Measurements from ENCODE around the gene CELSR3. TPM values are rescaled to one million over a fixed set of nuclear protein-coding genes. Genes with fewer than 3 reads are reported as not detected.
A peak's percentile ranks its signal among the peaks of the same experiment; 100 is the strongest.

The CELSR3 gene
- total and polyA plus RNA-seq, 7 donors = under 0.01 to 2.5 (median 0.36) TPM

DNA sequence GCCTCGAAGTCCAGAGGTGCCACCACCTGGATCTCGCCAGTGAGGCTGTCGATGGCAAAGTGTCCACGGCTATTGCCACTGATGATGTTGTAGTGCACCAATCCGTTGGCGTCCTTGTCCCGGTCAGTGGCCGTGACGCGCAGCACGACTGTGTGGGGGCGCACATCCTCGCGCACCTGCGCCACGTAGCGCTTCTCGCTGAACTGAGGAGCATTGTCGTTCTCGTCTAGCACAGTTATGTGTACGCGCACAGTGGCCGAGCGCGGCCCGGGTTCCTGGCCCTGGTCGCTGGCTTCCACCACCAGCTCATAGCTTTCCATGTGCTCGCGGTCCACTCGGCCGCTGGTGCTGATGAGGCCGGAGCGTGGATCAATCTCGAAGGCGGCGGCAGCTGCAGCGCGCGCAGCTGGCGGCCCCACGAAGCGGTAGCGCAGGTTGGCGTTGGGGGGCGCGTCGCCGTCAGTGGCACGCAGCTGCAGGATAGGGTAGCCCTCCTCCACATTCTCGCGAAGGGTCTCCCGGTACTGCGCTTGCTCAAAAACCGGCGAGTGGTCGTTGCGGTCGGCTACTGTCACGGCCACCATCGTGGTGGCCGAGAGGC lies 1.8 kb downstream of the CELSR3 start:
- peaks cover 24 to 62% (median 29%) of the 10 kb centered on the region in 3 donors for H3K27me3 ChIP-seq
- intact Hi-C loops (cut with DNase I) = no loop called here
- peak overlapping the region in 2 of 4 donors; percentile 40 to 44 for H3K4me3 ChIP-seq
- no peak for DNase-seq
- no peaks in the 10 kb centered on the region for H3K36me3 ChIP-seq
- no peak overlapping the region for H3K27ac ChIP-seq
- no peaks in the 10 kb centered on the region for H3K9me3 ChIP-seq
- TF ChIP-seq, protein P1, sequence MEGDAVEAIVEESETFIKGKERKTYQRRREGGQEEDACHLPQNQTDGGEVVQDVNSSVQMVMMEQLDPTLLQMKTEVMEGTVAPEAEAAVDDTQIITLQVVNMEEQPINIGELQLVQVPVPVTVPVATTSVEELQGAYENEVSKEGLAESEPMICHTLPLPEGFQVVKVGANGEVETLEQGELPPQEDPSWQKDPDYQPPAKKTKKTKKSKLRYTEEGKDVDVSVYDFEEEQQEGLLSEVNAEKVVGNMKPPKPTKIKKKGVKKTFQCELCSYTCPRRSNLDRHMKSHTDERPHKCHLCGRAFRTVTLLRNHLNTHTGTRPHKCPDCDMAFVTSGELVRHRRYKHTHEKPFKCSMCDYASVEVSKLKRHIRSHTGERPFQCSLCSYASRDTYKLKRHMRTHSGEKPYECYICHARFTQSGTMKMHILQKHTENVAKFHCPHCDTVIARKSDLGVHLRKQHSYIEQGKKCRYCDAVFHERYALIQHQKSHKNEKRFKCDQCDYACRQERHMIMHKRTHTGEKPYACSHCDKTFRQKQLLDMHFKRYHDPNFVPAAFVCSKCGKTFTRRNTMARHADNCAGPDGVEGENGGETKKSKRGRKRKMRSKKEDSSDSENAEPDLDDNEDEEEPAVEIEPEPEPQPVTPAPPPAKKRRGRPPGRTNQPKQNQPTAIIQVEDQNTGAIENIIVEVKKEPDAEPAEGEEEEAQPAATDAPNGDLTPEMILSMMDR (IDR thresholded peaks at IDR 0.05) = no peak
- no peak for TF ChIP-seq POLR2A (IDR thresholded peaks at IDR 0.05)
- TF ChIP-seq EP300 (IDR thresholded peaks at IDR 0.05) = no peak
- no peak for TF ChIP-seq POLR2AphosphoS5 (IDR thresholded peaks at IDR 0.05)
- peaks cover 0 to 44% (median 42%) of the 10 kb centered on the region in 4 donors for H3K4me1 ChIP-seq
- 64 to 68% methylated on average over 61 of the region's 61 CpGs for WGBS, 2 donors

DNA sequence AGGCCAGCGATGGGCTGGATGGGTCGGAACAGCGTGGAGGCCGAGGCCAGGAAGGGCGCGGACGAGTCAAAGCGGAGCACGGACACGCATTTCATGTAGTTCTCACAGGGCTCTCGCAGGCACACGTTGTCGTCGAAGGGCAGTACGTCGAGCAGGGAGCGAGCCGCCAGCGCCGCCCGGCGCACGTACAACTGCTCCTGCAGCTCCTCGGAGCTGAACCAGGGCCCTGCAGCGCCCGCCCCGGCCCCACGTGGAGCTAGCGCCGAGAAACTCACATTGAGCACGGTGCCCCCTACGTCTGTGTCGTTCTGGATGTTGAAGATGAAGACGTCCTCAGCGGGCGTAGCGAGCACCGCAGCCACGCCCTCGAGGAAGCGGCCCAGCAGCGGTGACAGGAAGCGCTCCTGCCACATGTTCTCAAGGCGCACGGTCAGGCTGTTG lies 5.8 kb downstream of the CELSR3 start:
- no peak for DNase-seq
- Histone ChIP-seq H3K27me3 (peaks cover 7 to 37% (median 7%) of the 10 kb centered on the region in 3 donors), H3K9me3 (no peaks in the 10 kb centered on the region), H3K36me3 (no peaks in the 10 kb centered on the region), H3K4me3 (peak overlapping the region; percentile 35 to 76 (median 62)), H3K27ac (peak overlapping the region; percentile 64 to 83 (median 73)), H3K4me1 (peaks cover 0 to 26% (median 25%) of the 10 kb centered on the region in 4 donors)
- WGBS, 2 donors = 62 to 79% methylated on average over 45 of the region's 45 CpGs
- no peak for TF ChIP-seq POLR2A (IDR thresholded peaks at IDR 0.05)
- TF ChIP-seq EP300 (IDR thresholded peaks at IDR 0.05) = no peak
- no peak for TF ChIP-seq POLR2AphosphoS5 (IDR thresholded peaks at IDR 0.05)
- TF ChIP-seq, protein P1 (IDR thresholded peaks at IDR 0.05) = no peak
- intact Hi-C loops (cut with DNase I) = no loop called here

DNA sequence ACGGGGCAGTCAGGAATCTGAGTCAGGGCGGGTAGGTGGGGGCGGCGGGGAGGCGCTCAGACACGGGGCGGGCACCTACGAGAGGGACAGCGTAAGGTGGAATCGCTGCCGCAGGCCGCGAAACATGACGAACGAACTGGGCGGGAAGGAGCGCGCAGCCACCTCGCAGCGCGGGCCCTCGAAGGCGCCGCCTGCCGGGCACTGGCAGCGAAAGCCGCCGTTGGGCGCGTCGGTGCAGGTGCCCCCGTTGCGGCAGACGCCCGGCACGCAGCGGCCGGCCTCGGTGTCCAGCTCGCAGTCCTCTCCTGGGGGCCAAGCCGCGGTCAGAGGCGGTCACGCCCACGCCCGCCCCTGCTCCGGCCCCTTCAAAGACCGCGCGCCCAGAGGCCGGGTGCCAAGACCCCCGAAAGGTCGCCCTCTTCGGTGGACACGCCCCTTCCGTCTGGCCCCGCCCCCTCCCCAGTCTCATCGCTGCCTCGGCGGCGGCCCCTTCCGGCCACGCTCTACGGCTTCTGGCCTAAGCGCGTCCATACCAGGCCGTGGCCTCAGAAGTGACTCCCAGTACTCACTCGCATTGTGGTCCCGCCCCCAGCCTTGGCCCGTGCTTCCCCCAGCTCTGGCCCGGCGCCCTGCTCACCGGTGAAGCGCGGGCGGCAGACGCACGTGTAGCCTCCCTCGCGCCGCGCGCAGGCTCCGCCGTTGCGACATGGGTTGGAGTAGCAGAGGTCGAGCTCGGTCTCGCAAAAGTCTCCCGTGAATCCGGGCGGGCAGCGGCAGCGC lies 6.4 kb downstream of the CELSR3 start:
- TF ChIP-seq POLR2A (IDR thresholded peaks at IDR 0.05) (no peak), EP300 (IDR thresholded peaks at IDR 0.05) (no peak), POLR2AphosphoS5 (IDR thresholded peaks at IDR 0.05) (peak in 1 of 4 donors; percentile 41)
- TF ChIP-seq, protein P1 (IDR thresholded peaks at IDR 0.05) = peak in 3 of 4 experiments; percentile 26 to 69 (median 46)
- 5 to 10% methylated on average over 94 of the region's 94 CpGs for WGBS, 2 donors
- H3K27ac ChIP-seq = peak overlapping the region; percentile 64 to 83 (median 73)

DNA sequence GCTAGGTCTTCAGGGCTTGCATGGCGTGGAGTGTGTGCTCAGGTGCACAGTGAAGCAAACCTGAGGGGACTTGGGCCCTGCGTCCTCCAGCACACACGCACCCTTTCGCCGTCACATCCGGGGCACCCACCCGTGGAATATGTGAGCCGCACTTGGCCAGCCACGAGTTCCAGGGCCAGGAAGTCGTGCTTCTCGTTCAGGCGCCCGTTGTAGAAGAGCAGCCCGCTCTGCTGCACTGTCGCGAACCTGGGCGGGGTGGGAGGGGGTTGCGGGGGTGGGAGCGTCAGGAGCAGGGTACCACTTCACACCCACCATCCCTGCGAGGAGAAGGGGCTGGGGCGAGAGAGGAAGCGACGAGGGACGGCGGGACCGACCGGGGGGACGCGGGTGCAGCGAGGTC lies 7.1 kb downstream of the CELSR3 start:
- DNase-seq = no peak
- H3K27me3 ChIP-seq = peaks cover 0 to 25% (median 2%) of the 10 kb centered on the region in 3 donors
- TF ChIP-seq POLR2AphosphoS5 (IDR thresholded peaks at IDR 0.05) = no peak
- TF ChIP-seq POLR2A (IDR thresholded peaks at IDR 0.05) = no peak
- no peak for TF ChIP-seq EP300 (IDR thresholded peaks at IDR 0.05)
- TF ChIP-seq, protein P1 (IDR thresholded peaks at IDR 0.05) = no peak
- 19 to 49% methylated on average over 30 of the region's 30 CpGs for WGBS, 2 donors
- peak overlapping the region; percentile 64 to 83 (median 73) for H3K27ac ChIP-seq
- H3K4me1 ChIP-seq = peaks cover 0 to 17% (median 16%) of the 10 kb centered on the region in 4 donors
- H3K36me3 ChIP-seq = no peaks in the 10 kb centered on the region
- no peaks in the 10 kb centered on the region for H3K9me3 ChIP-seq
- intact Hi-C loops (cut with DNase I) = no loop called here
- peak overlapping the region; percentile 35 to 76 (median 62) for H3K4me3 ChIP-seq

More for the DNA sequence above, 6.4 kb downstream of the CELSR3 start:
- Histone ChIP-seq H3K4me3 (peak overlapping the region; percentile 35 to 76 (median 62)), H3K9me3 (no peaks in the 10 kb centered on the region), H3K36me3 (no peaks in the 10 kb centered on the region), H3K27me3 (peaks cover 3 to 31% (median 6%) of the 10 kb centered on the region in 3 donors), H3K4me1 (peaks cover 0 to 20% (median 19%) of the 10 kb centered on the region in 4 donors)
- peak; percentile 89 for DNase-seq
- intact Hi-C loops (cut with DNase I) = no loop called here

Data from sigmoid colon (tissue), 7 donors.